ENCODE results near the gene SPATC1L. TPM values are rescaled to one million over a fixed set of nuclear protein-coding genes. Genes with fewer than 3 reads are reported as not detected.
"Not testable (repeated sequence)": the region's sequence is repeated elsewhere in the genome, so short reads cannot be mapped to it uniquely, and the experiment has no call there.

SPATC1L gene
- polyA plus RNA-seq, 3 donors = 11.4 to 17.1 (median 15.6) TPM

GRCh38 chr21:46157987-46158451 is 26.2 kb downstream of the SPATC1L start:
- no peak for DNase-seq (ENCODE audit: extremely low read depth in 1 of 11, low read depth in 9 of 11, low spot score in 4 of 11)

DNA sequence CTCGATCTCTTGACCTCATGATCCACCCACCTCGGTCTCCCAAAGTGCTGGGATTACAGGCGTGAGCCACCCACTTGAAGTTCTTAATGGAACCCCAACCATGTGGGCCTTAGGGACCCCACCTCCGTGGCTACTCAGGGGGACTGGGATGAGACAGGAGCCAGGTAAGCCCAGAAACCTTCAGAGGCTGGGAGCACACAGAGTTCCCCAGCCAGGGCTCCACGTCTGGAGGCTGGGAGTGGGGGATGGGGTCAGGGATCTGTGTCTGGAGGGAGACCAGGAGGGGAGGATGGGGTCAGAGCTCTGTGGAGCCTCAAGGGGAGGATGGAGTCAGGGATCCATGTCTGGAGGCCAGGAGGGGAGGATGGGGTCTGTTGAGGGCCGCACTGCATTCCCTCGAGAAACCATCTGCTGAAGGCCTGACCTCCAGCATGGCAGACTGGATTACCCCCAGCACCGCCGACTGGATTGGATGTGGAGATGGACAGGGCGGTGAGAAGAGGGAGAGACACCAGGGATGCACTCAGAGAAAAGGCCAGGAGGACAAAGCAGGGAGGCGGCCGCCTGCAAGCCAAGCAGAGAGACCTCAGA is 26.8 kb downstream of the SPATC1L start:
- DNase-seq (ENCODE audit: extremely low read depth in 1 of 11, low read depth in 9 of 11, low spot score in 4 of 11) = no peak

DNA sequence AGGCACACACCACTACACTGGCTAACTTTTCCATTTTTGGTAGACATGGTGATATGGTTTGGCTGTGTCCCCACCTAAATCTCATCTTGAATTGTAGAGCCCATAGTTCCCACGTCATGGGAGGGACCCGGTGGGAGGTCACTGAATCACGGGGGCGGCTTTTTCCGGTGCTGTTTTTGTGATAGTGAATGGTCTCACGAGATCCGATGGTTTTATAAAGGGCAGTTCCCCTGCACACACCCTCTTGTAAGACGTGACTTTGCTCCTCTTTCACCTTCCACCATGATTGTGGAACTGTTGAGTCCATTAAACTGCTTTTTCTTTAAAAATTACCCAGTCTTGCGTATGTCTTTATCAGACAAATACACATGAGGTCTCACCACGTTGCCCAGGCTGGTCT is 27.6 kb downstream of the SPATC1L start:
- no peak for DNase-seq (ENCODE audit: extremely low read depth in 1 of 11, low read depth in 9 of 11, low spot score in 4 of 11)

DNA sequence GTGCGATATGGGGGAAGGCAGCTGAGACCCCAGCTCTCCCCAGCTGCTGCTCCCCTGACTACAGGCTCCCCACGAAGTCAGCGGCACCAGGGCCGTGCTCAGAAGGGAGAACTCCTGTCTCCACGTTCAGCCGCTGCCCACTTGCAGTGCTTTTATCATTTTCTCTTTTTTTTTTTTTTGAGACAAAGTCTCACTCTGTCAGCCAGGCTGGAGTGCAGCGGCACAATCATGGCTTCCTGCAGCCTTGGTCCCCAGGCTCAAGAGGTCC is 27.9 kb downstream of the SPATC1L start:
- no peak for DNase-seq (ENCODE audit: extremely low read depth in 1 of 11, low read depth in 9 of 11, low spot score in 4 of 11)

GRCh38 chr21:46155514-46156377 is 28.5 kb downstream of the SPATC1L start, which contains the start of gene FTCD:
Gene FTCD, minus strand, starts transcription at chr21:46155579. Its CDS starts 56 bp downstream, at chr21:46155523.
- no peak for DNase-seq (ENCODE audit: extremely low read depth in 1 of 11, low read depth in 9 of 11, low spot score in 4 of 11)

DNA sequence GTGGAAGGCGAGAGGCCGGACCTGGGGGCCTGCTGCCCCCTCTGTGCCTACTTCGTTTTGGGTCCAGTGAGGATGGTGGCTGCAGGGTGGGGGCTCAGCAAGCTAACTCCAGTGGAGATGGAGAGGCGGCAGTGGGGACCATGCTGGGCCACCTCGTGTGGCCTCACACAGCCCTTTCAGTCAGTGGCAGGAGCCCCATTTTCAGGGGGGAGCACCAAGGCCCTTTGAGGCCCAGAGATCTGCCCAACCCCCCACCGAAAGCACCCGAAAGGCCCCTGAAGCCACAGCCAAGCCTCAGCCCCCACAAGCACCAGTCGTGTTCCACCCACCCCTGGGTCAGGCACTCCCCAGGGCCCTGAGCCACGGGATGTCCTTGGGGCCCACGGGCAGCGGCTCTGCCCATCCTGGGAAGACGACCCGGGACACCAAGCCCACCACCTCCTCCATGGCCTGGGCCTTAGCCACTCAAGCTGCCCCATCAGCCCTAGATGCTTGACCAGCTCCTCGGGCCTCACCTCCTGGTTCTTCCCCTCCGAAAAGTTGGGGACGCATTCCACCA is 29.2 kb downstream of the SPATC1L start:
- no peak for DNase-seq (ENCODE audit: extremely low read depth in 1 of 11, low read depth in 9 of 11, low spot score in 4 of 11)

DNA sequence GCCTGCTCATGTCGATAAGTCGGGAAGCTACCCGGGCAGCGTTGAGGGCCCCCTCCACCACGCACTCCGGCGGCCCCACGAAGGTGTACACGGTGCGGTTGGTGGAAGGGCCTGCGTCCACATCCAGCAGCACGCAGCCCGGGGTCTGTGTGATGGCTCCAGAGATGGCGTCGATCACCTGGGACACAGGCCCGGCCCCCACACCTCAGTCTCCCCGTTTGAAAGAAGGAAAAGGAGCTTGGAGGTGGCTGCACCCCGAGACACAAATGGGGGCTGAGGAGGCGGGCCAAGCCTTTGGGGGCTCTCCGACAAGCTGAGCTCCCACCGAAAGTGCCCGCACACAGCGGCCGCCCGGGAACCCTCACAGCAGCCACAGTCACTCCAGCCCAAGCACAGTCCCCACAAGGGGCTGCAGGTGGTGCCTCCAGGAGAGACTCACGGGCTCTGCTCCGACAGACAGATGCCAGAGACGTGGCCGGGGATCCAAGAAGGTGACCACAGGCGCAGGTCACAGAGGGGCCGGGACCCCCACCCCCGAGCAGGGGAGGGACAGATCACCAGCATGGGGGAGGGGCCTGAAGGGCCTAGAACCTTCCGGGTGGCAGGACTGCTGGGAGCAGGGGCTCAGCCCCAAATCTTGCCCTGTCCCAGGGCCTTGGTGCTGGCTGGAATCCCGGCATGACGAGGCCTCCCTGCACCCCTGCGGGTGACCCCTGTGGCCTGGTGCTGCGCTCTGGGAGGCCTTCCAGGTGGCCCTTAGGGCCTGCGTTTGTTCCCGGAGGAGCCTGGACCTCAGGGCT is 29.9 kb downstream of the SPATC1L start:
- no peak for DNase-seq (ENCODE audit: extremely low read depth in 1 of 11, low read depth in 9 of 11, low spot score in 4 of 11)

- DNase-seq (ENCODE audit: extremely low read depth in 1 of 11, low read depth in 9 of 11, low spot score in 4 of 11) = peak in 6 of 11 donors; percentile 45 to 62 (median 58)
Observed at GRCh38 chr21:46153247-46154154, 30.8 kb downstream of the SPATC1L start.

- DNase-seq (ENCODE audit: extremely low read depth in 1 of 11, low read depth in 9 of 11, low spot score in 4 of 11) = no peak
Observed at GRCh38 chr21:46152927-46153246, 31.4 kb downstream of the SPATC1L start.

DNA sequence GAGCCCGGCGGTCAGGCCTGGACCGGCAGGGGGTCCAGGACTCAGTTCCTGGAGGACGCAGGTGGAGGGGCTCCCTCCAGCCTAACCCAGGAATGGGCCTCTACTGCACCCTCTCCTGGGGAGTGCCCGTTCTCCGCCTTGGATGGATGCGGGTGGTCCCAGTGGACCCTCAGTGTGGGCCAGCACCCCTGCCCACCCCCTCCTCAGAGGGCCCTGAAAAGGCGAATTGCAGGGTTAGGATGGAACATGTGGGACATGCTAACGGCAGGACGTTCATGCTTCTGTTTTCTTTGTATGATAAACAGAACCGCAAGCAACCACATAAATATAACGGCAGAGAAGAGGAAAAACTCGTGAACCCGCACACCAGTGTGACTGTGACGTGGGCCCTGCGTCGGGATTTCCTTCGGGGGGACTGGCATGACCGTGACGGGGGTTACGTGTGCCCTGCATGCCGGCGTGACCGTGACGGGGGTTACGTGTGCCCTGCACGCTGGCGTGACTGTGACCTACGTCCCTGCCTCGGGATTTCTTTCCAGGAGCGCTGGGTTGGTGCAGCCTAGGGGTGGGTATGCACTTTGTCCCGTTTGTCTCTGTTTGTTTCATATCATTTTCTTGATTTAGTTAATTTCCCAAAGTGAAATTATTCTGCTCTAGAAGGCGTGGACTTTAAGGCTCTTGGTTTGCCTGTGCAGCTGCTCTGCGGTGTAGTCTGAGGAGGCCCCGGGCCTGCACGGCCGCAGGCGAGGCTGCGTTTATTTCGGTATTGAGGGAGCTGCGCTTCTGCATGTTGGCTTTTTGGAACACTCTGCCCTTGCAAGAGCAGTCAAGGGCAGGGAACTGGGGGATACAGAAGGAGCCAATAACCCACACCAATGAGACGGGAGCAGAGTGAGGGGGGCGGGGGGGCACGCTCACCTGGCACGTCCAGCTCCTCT is 32.0 kb downstream of the SPATC1L start:
- no peak for DNase-seq (ENCODE audit: extremely low read depth in 1 of 11, low read depth in 9 of 11, low spot score in 4 of 11)

GRCh38 chr21:46151261-46151988 is 32.8 kb downstream of the SPATC1L start:
- DNase-seq (ENCODE audit: extremely low read depth in 1 of 11, low read depth in 9 of 11, low spot score in 4 of 11) = no peak

- no peak for DNase-seq (ENCODE audit: extremely low read depth in 1 of 11, low read depth in 9 of 11, low spot score in 4 of 11)
Observed at GRCh38 chr21:46150491-46151121, 33.7 kb downstream of the SPATC1L start.

GRCh38 chr21:46150073-46150472 is 34.2 kb downstream of the SPATC1L start:
- no peak for DNase-seq (ENCODE audit: extremely low read depth in 1 of 11, low read depth in 9 of 11, low spot score in 4 of 11)

DNA sequence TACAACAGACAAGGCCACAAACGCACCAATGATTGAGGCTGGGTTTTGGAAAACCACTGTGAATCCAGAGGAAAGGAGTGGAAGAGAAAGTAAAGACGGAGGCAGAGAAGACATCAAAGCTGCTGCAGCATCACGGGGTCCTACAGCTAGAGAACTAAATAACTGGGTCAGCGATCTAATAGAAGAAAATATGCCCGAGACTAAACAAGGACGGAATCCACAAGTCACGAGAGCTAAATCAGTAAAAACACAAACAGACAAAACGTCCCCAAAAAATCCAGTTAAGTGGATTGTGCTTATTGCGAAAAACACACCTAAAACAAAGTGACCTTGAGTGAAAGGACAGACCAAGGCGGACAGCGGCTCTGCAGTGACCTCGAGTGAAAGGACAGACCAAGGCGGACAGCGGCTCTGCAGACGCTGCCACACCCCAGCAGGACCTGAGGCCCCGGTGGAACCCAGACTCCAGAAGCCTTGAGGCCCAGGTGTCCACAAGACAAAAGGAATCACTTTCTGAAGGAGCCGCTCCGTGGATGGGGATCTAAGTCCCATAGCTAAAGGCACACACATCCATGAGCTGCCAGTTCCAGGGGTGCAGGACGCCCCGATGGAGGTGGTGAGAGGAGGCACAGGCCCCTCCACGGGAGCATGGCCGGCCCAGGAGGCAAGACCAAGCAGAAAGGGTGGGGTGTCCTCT is 34.9 kb downstream of the SPATC1L start:
- no peak for DNase-seq (ENCODE audit: extremely low read depth in 1 of 11, low read depth in 9 of 11, low spot score in 4 of 11)

DNA sequence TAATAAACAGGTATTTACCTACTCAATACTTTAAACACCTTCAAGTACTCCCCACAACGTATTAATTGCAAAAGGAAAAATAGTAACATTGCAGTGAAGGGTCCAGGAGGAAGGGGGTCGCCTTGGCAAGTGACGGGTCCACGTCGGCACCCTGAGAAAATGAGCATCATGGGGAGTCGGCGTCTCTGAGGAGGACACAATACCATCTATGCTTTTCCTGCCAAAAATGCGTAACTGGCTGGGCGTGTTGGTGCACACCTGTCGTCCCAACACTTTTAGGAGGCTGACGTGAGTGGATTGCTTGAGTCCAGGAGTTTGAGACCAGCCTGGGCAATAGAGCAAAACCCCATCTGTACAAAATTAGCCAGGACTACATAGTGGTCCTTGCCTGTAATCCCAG is 36.2 kb downstream of the SPATC1L start:
- no peak for DNase-seq (ENCODE audit: extremely low read depth in 1 of 11, low read depth in 9 of 11, low spot score in 4 of 11)

- DNase-seq (ENCODE audit: extremely low read depth in 1 of 11, low read depth in 9 of 11, low spot score in 4 of 11) = not testable (repeated sequence)
Observed at GRCh38 chr21:46147429-46147828, 36.8 kb downstream of the SPATC1L start.
